ENCODE measurements around the gene VANGL1. TPM values are rescaled to one million over a fixed set of nuclear protein-coding genes. Genes with fewer than 3 reads are reported as not detected.

The VANGL1 gene
- total RNA-seq, 1 experiment from 2014 or later: 32.4 TPM

DNA sequence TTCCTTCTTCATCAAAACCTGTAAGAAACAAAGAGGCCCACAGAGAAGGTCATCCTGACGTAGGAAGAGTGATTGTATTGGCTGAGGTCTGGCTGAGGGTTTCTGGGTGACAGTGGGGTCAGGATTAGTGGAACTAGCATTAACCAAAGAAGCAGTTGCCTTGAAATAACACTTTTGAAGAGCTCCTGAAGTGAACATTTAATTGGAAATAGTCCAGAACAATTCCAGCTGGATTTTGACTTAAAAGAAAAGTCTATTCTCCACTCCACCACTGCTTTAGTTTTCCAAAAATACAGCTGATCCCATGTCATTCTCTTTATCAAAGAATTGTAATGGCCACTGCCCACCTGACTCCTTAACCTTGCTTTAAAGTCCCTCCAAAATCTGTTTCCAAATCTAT, 99.0 kb downstream of the VANGL1 start:
- DNase-seq (ENCODE audit: low read depth): no peak

DNA sequence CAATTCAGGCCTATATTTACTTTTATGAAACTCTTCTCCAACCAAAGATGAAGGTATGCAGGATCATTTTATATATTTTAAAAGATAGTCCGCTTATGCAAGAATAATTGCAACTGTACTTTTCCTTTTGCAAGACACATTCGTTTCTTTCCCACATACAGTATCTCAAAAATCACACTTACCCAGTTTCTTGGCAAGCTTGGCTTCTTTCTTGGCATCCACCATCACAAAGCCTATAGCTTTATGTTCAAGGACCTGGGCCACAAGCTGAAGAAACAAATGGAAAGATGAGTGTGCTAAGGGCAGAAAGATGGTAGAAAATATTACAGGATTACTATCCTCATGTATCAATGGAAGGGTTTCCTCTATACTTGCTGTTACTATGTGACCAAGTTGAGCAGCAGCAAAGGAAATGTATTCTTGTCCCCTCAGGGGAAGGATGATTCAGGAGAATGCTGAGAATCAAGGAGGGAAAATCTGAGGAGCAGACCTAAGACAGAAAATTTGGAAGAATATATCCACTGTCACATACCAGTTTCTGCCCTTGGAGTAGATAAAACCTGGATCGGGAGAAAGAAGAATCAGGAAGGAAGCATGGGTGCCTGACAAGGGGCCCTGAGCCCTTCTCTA, 103.0 kb downstream of the VANGL1 start:
- no peak for DNase-seq (ENCODE audit: low read depth)

DNA sequence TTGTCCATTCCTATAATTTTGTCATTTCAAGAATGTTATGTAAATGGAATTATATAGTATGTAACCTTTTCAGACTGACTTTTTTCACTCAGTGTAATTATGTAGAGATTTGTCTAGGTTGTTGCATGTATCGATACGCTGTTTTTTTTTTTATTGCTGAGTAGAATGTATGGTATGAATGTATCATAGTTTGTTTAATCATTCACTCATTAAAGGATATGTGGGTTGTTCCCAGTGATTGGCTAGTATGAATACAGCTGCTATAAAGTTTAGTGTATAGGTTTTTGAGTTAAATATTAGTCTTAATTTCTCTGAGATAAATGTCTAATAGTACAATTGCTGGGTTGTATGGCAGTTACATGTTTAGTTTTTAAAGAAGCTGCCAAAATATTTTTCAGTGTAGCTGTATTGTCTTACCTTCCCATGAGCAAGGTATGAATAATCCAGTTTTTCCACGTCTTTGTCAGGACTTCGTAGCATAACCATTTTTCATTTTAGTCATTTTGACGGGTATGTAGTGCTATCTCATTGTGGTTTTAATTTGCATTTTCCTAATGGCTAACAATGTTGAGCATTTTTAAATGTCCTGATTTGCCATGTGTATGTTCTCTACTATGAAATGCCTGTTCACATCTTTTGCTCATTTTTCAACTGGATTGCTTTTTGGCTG, 104.4 kb downstream of the VANGL1 start:
- DNase-seq (ENCODE audit: low read depth): no peak

Small RNAs within 50 kb of the gene (small RNA-seq; reads per million reads assigned to genes)
- gene RF00406 (0.41 reads per million, percentile 46 among the genes with 10 or more reads in this experiment), gene RN7SL420P (not detected)

Other genes starting within 250 kb of the VANGL1 start
- not detected in 2 replicates for gene CASQ2, start 126.7 kb downstream of the VANGL1 start, total RNA-seq (2014; rRNA removed; shearing (Covaris generic))
- gene NHLH2, start 199.2 kb downstream of the VANGL1 start, total RNA-seq (2014; rRNA removed; shearing (Covaris generic)): not detected in 2 replicates